Measurements from ENCODE around the gene LATS2. TPM values are rescaled to one million over a fixed set of nuclear protein-coding genes. Genes with fewer than 3 reads are reported as not detected.

The LATS2 gene
- total RNA-seq, 1 experiment from 2014 or later, result 19.1 TPM

- DNase-seq (ENCODE audit: extremely low read depth, low read depth), result peak; percentile 55
Measured at GRCh38 chr13:20924758-20925394, 136.5 kb downstream of the LATS2 start.

GRCh38 chr13:20923272-20923671, 138.1 kb downstream of the LATS2 start:
- no peak for DNase-seq (ENCODE audit: extremely low read depth, low read depth)

Small RNA genes lying within 50 kb of the gene (small RNA-seq; reads per million reads assigned to genes)
- gene PPIAP27, result 0 reads per million in 2 experiments
- gene RNU4-9P, result 0.12 reads per million in 2 experiments

Other genes with a start within 250 kb of the LATS2 start
- gene XPO4, start 158.8 kb downstream of the LATS2 start, total RNA-seq (2014; rRNA removed; shearing (Covaris generic)), result 22.2 and 25.2 TPM in 2 replicates
- 89.5 and 105 TPM in 2 replicates for gene SAP18, start 78.5 kb upstream of the LATS2 start, total RNA-seq (2014; rRNA removed; shearing (Covaris generic))
- 16.4 and 23.6 TPM in 2 replicates for gene SKA3, start 115.0 kb upstream of the LATS2 start, total RNA-seq (2014; rRNA removed; shearing (Covaris generic))
- 23.8 and 26.3 TPM in 2 replicates for gene MRPL57, start 115.1 kb upstream of the LATS2 start, total RNA-seq (2014; rRNA removed; shearing (Covaris generic))

Data from NCI-H460 (cell line).